Mesothelial cell of epicardium (in vitro differentiated cells): Measurements from ENCODE around the gene MBD2. TPM values are rescaled to one million over a fixed set of nuclear protein-coding genes. Genes with fewer than 3 reads are reported as not detected.

Experiments
- DNase-seq, 2 experiments: peaks; one replicate each; pipeline ENCODE4 v3.0.0; 2021; ENCODE audit warnings: low spot score in 2 of 2; ENCODE audit not compliant: unreplicated experiment in 2 of 2
- H3K27ac Mint-ChIP-seq: 2 replicates; pipeline ENCODE4 v1.8.0; 2021; ENCODE audit warnings: mixed read lengths
- H3K27me3 Mint-ChIP-seq: 2 replicates; pipeline ENCODE4 v1.8.0; 2021; ENCODE audit warnings: low read depth, mixed read lengths
- H3K36me3 Mint-ChIP-seq: 2 replicates; pipeline ENCODE4 v1.8.0; 2021; ENCODE audit warnings: mixed read lengths
- H3K4me1 Mint-ChIP-seq: 2 replicates; pipeline ENCODE4 v1.8.0; 2021; ENCODE audit warnings: mixed read lengths
- H3K4me3 Mint-ChIP-seq: 2 replicates; pipeline ENCODE4 v1.8.0; 2021; ENCODE audit warnings: mild to moderate bottlenecking, moderate library complexity, mixed read lengths
- H3K9me3 Mint-ChIP-seq: 2 replicates; pipeline ENCODE4 v1.8.0; 2021; ENCODE audit warnings: mixed read lengths
- CTCF ChIP-seq: fragments of 200-600 bp; sonication (generic); IDR thresholded peaks from one replicate; pipeline ENCODE4 v1.5.0; 2021; ENCODE audit warnings: antibody characterized with exemption; ENCODE audit not compliant: unreplicated experiment
- total RNA-seq: library from RNA; stranded (reverse); gene quantifications from 3 replicates; pipeline ENCODE4 v1.2.1, GENCODE V29; 2021

The MBD2 gene
- 61.5 to 66.0 TPM (median 62.6 TPM) in 3 replicates for total RNA-seq

GRCh38 chr18:54224379-54225014, at the start of gene MBD2:
Gene MBD2 (minus strand): TSS chr18:54224669. CDS start chr18:54224559, 110 bp downstream.
- peak; percentile 90 to 92 for DNase-seq
- no peaks in the 10 kb centered on the region for H3K36me3 Mint-ChIP-seq
- H3K27me3 Mint-ChIP-seq = no peaks in the 10 kb centered on the region
- peak within 1 kb of the TSS; percentile 96 for H3K4me3 Mint-ChIP-seq
- peaks cover 33% of the 10 kb centered on the region for H3K4me1 Mint-ChIP-seq
- H3K27ac Mint-ChIP-seq = peak within 1 kb of the TSS; percentile 99
- no peaks in the 10 kb centered on the region for H3K9me3 Mint-ChIP-seq
- TF ChIP-seq CTCF = no peak

- Mint-ChIP-seq H3K27ac (peak overlapping the region; percentile 98), H3K4me1 (peaks cover 13% of the 10 kb centered on the region), H3K9me3 (no peaks in the 10 kb centered on the region), H3K36me3 (peaks cover 3% of the 10 kb centered on the region), H3K4me3 (peak overlapping the region; percentile 84), H3K27me3 (no peaks in the 10 kb centered on the region)
- DNase-seq = peak in 1 of 2 experiments; percentile 43
- peak; percentile 54 for TF ChIP-seq CTCF
Measured at GRCh38 chr18:54269893-54270844, 45.7 kb upstream of the MBD2 start.

- Mint-ChIP-seq H3K4me3 (peak overlapping the region; percentile 84), H3K27ac (peak overlapping the region; percentile 98), H3K9me3 (no peaks in the 10 kb centered on the region), H3K27me3 (no peaks in the 10 kb centered on the region), H3K36me3 (no peaks in the 10 kb centered on the region), H3K4me1 (peaks cover 13% of the 10 kb centered on the region)
- no peak for DNase-seq
- TF ChIP-seq CTCF = no peak
Measured at GRCh38 chr18:54268751-54269150, 44.3 kb upstream of the MBD2 start.

GRCh38 chr18:54267701-54268100, 43.2 kb upstream of the MBD2 start:
- Mint-ChIP-seq H3K27me3 (no peaks in the 10 kb centered on the region), H3K27ac (no peak overlapping the region), H3K36me3 (no peaks in the 10 kb centered on the region), H3K4me3 (no peak overlapping the region), H3K9me3 (no peaks in the 10 kb centered on the region), H3K4me1 (peaks cover 13% of the 10 kb centered on the region)
- no peak for TF ChIP-seq CTCF
- no peak for DNase-seq

GRCh38 chr18:54263904-54264336, 39.5 kb upstream of the MBD2 start:
- no peak for DNase-seq
- Mint-ChIP-seq H3K4me1 (peaks cover 11% of the 10 kb centered on the region), H3K9me3 (no peaks in the 10 kb centered on the region), H3K27me3 (no peaks in the 10 kb centered on the region), H3K36me3 (no peaks in the 10 kb centered on the region), H3K4me3 (no peak overlapping the region), H3K27ac (no peak overlapping the region)
- no peak for TF ChIP-seq CTCF
